ENCODE results near the gene FBXO47.

The FBXO47 gene

DNA sequence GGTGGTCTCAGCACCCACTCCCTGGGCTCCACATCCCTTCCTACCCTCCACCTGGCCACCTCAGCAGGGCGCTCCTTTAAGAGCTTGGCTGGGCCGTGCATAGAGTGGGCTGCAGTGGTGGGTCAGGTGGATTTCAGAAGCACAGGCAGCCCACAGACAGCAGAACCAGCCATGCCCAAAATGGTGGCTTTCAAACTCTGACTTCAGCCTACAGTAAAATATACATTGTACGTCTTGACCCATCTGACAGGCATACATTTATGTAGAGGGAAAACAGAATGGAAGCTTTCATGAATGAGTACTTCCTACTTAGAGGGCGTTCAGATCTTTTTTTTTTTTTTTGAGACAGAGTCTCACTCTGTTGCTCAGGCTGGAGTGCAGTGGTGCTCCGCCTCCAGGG lies 67.8 kb downstream of the FBXO47 start:
- peaks cover 0 to 36% of the 10 kb centered on the region in 2 experiments; a peak in 2 of 3 replicates for H3K36me3 ChIP-seq (ENCODE audit: control insufficient read depth in 2 of 2, insufficient read depth in 1 of 2, low read length in 2 of 2)

DNA sequence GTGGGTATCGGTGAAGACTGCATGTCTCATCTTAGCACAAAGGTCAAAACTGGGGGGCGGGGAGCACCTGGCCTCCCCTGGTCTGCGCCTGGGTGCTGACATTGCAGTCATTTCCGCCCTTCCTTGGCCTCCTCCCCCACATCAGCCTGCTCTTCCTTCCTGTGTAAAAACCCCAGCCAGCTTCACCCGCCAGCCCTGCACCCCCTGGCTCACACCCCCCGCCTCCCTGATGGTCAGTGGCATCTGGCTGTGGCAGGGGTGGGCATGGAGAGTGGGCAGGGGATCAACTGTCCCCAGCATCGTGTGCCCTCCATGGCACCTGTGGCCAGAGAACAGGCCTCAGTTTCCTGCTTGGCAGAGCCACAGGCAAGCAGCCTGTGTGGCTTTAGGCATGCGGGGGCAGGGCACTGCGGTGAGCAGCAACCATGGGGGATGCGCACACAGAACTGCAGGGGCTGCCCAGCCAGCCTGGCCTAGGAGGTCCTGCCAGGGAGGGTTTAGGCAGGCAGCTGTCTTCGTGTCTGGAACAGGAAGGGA lies 68.3 kb downstream of the FBXO47 start:
- Histone ChIP-seq H3K4me1 (ENCODE audit: control insufficient read depth, insufficient read depth, low read length) (peaks cover 8% of the 10 kb centered on the region; the same call in 1 of the 2 replicates), H3K4me3 (ENCODE audit: low read depth, low read length) (no peak overlapping the region), H3K9me3 (ENCODE audit: control insufficient read depth, insufficient read depth, low read depth, low read length) (no peaks in the 10 kb centered on the region), H3K36me3 (ENCODE audit: control insufficient read depth in 2 of 2, insufficient read depth in 1 of 2, low read length in 2 of 2) (peaks cover 0 to 39% of the 10 kb centered on the region in 2 experiments; a peak in 2 of 3 replicates), H3K27ac (ENCODE audit: extremely low read depth, low read depth, low read length) (no peak overlapping the region)
- ChIA-PET CTCF (interaction anchor here (1.2 kb wide), 1 partner anchor 162 kb away, joined by 3 read pairs; no protein-coding TSS in a partner anchor), POLR2A (no interaction called here)
- TF ChIP-seq EGR2 (tag by site-specific recombination; IDR thresholded peaks at IDR 0.05; ENCODE audit: low read depth) (no peak), ZNF560 (tag by site-specific recombination; IDR thresholded peaks at IDR 0.05; ENCODE audit: borderline replicate concordance) (no peak), ZNF184 (tag by site-specific recombination; IDR thresholded peaks at IDR 0.05) (no peak), ZNF571 (tag by site-specific recombination; IDR thresholded peaks at IDR 0.05) (no peak), ZNF211 (tag by site-specific recombination; IDR thresholded peaks at IDR 0.05; ENCODE audit: low read depth) (no peak), ZNF777 (tag by site-specific recombination; IDR thresholded peaks at IDR 0.05; ENCODE audit: borderline replicate concordance) (no peak), BCL11B (tag by site-specific recombination; IDR thresholded peaks at IDR 0.05; ENCODE audit: low read depth) (no peak), ZNF391 (tag by site-specific recombination; IDR thresholded peaks at IDR 0.05; ENCODE audit: borderline replicate concordance, low read depth) (no peak), ZNF626 (tag by site-specific recombination; IDR thresholded peaks at IDR 0.05) (no peak), ZNF157 (tag by site-specific recombination; IDR thresholded peaks at IDR 0.05) (no peak), ZFHX2 (tag by site-specific recombination; conservative IDR thresholded peaks at IDR 0.05) (no peak), ZNF138 (tag by site-specific recombination; IDR thresholded peaks at IDR 0.05; ENCODE audit: borderline replicate concordance) (no peak), SP2 (tag by site-specific recombination; IDR thresholded peaks at IDR 0.05) (no peak), SP3 (tag by site-specific recombination; IDR thresholded peaks at IDR 0.05) (no peak), ZNF792 (tag by site-specific recombination; IDR thresholded peaks at IDR 0.05) (no peak), ZNF416 (tag by site-specific recombination; IDR thresholded peaks at IDR 0.05) (no peak)
- TF ChIP-seq, protein P1, sequence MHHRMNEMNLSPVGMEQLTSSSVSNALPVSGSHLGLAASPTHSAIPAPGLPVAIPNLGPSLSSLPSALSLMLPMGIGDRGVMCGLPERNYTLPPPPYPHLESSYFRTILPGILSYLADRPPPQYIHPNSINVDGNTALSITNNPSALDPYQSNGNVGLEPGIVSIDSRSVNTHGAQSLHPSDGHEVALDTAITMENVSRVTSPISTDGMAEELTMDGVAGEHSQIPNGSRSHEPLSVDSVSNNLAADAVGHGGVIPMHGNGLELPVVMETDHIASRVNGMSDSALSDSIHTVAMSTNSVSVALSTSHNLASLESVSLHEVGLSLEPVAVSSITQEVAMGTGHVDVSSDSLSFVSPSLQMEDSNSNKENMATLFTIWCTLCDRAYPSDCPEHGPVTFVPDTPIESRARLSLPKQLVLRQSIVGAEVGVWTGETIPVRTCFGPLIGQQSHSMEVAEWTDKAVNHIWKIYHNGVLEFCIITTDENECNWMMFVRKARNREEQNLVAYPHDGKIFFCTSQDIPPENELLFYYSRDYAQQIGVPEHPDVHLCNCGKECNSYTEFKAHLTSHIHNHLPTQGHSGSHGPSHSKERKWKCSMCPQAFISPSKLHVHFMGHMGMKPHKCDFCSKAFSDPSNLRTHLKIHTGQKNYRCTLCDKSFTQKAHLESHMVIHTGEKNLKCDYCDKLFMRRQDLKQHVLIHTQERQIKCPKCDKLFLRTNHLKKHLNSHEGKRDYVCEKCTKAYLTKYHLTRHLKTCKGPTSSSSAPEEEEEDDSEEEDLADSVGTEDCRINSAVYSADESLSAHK (tag by site-specific recombination; IDR thresholded peaks at IDR 0.05) = no peak

More for the DNA sequence above, 67.8 kb downstream of the FBXO47 start:
- TF ChIP-seq ZBTB17 (tag by site-specific recombination; IDR thresholded peaks at IDR 0.05) (no peak), ZFP3 (tag by site-specific recombination; IDR thresholded peaks at IDR 0.05; ENCODE audit: low read depth) (no peak), PRDM1 (tag by site-specific recombination; IDR thresholded peaks at IDR 0.05) (no peak), ZNF121 (tag by site-specific recombination; IDR thresholded peaks at IDR 0.05) (no peak), EGR2 (tag by site-specific recombination; IDR thresholded peaks at IDR 0.05; ENCODE audit: low read depth) (no peak), ZNF37A (tag by site-specific recombination; IDR thresholded peaks at IDR 0.05) (no peak), ZBTB49 (tag by site-specific recombination; IDR thresholded peaks at IDR 0.05; ENCODE audit: low read depth) (no peak), ZNF311 (tag by site-specific recombination; IDR thresholded peaks at IDR 0.05; ENCODE audit: borderline replicate concordance) (no peak), ZNF404 (tag by site-specific recombination; IDR thresholded peaks at IDR 0.05) (no peak), ZNF544 (tag by site-specific recombination; IDR thresholded peaks at IDR 0.05) (no peak)
- TF ChIP-seq, protein P1 (tag by site-specific recombination; IDR thresholded peaks at IDR 0.05) = no peak
- Histone ChIP-seq H3K4me1 (ENCODE audit: control insufficient read depth, insufficient read depth, low read length) (peaks cover 8% of the 10 kb centered on the region; the same call in 1 of the 2 replicates), H3K4me3 (ENCODE audit: low read depth, low read length) (no peak overlapping the region), H3K27ac (ENCODE audit: extremely low read depth, low read depth, low read length) (no peak overlapping the region), H3K9me3 (ENCODE audit: control insufficient read depth, insufficient read depth, low read depth, low read length) (no peaks in the 10 kb centered on the region)
- ChIA-PET POLR2A (interaction anchor here (0.6 kb wide), 1 partner anchor 26 kb away, joined by 6 read pairs; no protein-coding TSS in a partner anchor), CTCF (no interaction called here)

Measured in HEK293 (cell line).